IMR-90 (cell line): ENCODE results near the gene MON2. TPM values are rescaled to one million over a fixed set of nuclear protein-coding genes. Genes with fewer than 3 reads are reported as not detected.

ENCODE experiments used
- ATAC-seq: fragments of 200-7000 bp; cut with Tn5 transposase; 2 replicates; pipeline ENCODE4 v1.9.1; 2020; ENCODE audit warnings: low read depth, mild to moderate bottlenecking, moderate library complexity
- BruUV-seq: library from RNA; stranded (reverse); fragments of 400-500 nt; replicated peaks from 2 replicates; lab custom pipeline; 2021; lab: Mats Ljungman, UMichigan
- CTCF ChIA-PET: fragments of 300-600 bp; formaldehyde crosslinking; extraction: SDS; loops from one replicate; lab custom pipeline; 2021; ENCODE audit warnings: antibody characterized with exemption; lab: Yijun Ruan, JAX
- POLR2A ChIA-PET: fragments of 300-600 bp; sonication (Branson Sonifier 250); formaldehyde crosslinking; loops from one replicate; lab custom pipeline; 2022; ENCODE audit warnings: antibody characterized with exemption; ENCODE audit not compliant: unreplicated experiment; lab: Charles Lee
- DNase-seq: peaks from one replicate; pipeline ENCODE4 v3.0.0; 2013
- H2AFZ ChIP-seq: replicated peaks from 2 replicates; pipeline ENCODE3; 2013; ENCODE audit warnings: low read length, mild to moderate bottlenecking; ENCODE audit not compliant: poor library complexity
- H2AK5ac ChIP-seq: 2 replicates; pipeline ENCODE4 v1.6.1; 2013; ENCODE audit warnings: low read depth, low read length, inconsistent platforms
- H2AK9ac ChIP-seq: replicated peaks from 2 replicates; pipeline ENCODE3; 2013; ENCODE audit warnings: mild to moderate bottlenecking, low read depth, low read length, moderate library complexity; ENCODE audit not compliant: poor library complexity
- H2BK120ac ChIP-seq: 2 replicates; pipeline ENCODE4 v1.6.1; 2013; ENCODE audit warnings: low read depth, low read length, inconsistent platforms
- H2BK15ac ChIP-seq: 3 replicates; pipeline ENCODE4 v1.6.1; 2013; ENCODE audit warnings: low read depth, low read length, inconsistent platforms
- H2BK20ac ChIP-seq: 2 replicates; pipeline ENCODE4 v1.6.1; 2013; ENCODE audit warnings: low read depth, mild to moderate bottlenecking, inconsistent platforms, low read length, moderate library complexity
- H2BK5ac ChIP-seq: 2 replicates; pipeline ENCODE4 v1.6.1; 2013; ENCODE audit warnings: mild to moderate bottlenecking, low read depth, low read length, inconsistent platforms; ENCODE audit not compliant: poor library complexity, severe bottlenecking
- H3K14ac ChIP-seq: replicated peaks from 2 replicates; pipeline ENCODE4 v1.6.1; 2013; ENCODE audit warnings: low read depth, low read length, inconsistent platforms
- H3K18ac ChIP-seq: 2 replicates; pipeline ENCODE4 v1.6.1; 2013; ENCODE audit warnings: low read depth, low read length, control low read depth
- H3K23ac ChIP-seq: 2 replicates; pipeline ENCODE4 v1.6.1; 2013; ENCODE audit warnings: low read depth, low read length, inconsistent platforms
- H3K27ac ChIP-seq: 2 replicates; pipeline ENCODE4 v1.5.1; 2013; ENCODE audit warnings: mild to moderate bottlenecking, control low read depth, low read length; ENCODE audit not compliant: insufficient read depth
- H3K27me3 ChIP-seq: 2 replicates; pipeline ENCODE4 v1.6.1; 2013; ENCODE audit warnings: low read length; ENCODE audit not compliant: control insufficient read depth, insufficient read depth
- H3K36me3 ChIP-seq: 2 replicates; pipeline ENCODE4 v1.6.1; 2013; ENCODE audit warnings: low read length, mixed read lengths; ENCODE audit not compliant: control insufficient read depth, insufficient read depth
- H3K4ac ChIP-seq: 2 replicates; pipeline ENCODE4 v1.6.1; 2013; ENCODE audit warnings: low read depth, low read length, inconsistent platforms
- H3K4me1 ChIP-seq: 2 replicates; pipeline ENCODE4 v1.6.1; 2013; ENCODE audit warnings: low read length, mixed read lengths; ENCODE audit not compliant: control insufficient read depth, insufficient read depth
- H3K4me2 ChIP-seq: 2 replicates; pipeline ENCODE4 v1.6.1; 2013; ENCODE audit warnings: low read depth, mild to moderate bottlenecking, control low read depth, low read length, moderate library complexity
- H3K4me3 ChIP-seq: 2 replicates; pipeline ENCODE4 v1.5.1; 2013; ENCODE audit warnings: low read depth, mild to moderate bottlenecking, control low read depth, low read length, moderate library complexity; ENCODE audit not compliant: insufficient read depth
- H3K56ac ChIP-seq: 2 replicates; pipeline ENCODE4 v1.6.1; 2013; ENCODE audit warnings: low read length, inconsistent platforms; ENCODE audit not compliant: insufficient read depth; ENCODE audit errors: extremely low read depth
- H3K79me1 ChIP-seq, 2 experiments: 2 replicates each; pipeline ENCODE4 v1.6.1; 2013; ENCODE audit warnings: low read length in 2 of 2, inconsistent platforms in 1 of 2, low read depth in 1 of 2
- H3K9ac ChIP-seq: 2 replicates; pipeline ENCODE4 v1.6.1; 2013; ENCODE audit warnings: low read depth, low read length, control low read depth
- H3K9me1 ChIP-seq: 2 replicates; pipeline ENCODE4 v1.6.1; 2013; ENCODE audit warnings: low read length, inconsistent platforms; ENCODE audit not compliant: insufficient read depth
- H3K9me3 ChIP-seq: 2 replicates; pipeline ENCODE4 v1.6.1; 2013; ENCODE audit warnings: low read length; ENCODE audit not compliant: control insufficient read depth, insufficient read depth
- H4K20me1 ChIP-seq: 2 replicates; pipeline ENCODE4 v1.6.1; 2013; ENCODE audit warnings: low read length, inconsistent platforms; ENCODE audit not compliant: insufficient read depth
- H4K5ac ChIP-seq: 2 replicates; pipeline ENCODE4 v1.6.1; 2013; ENCODE audit warnings: mild to moderate bottlenecking, low read depth, low read length, control low read depth
- H4K8ac ChIP-seq, 2 experiments: 2 replicates each; pipeline ENCODE4 v1.6.1; 2013; ENCODE audit warnings: low read depth in 2 of 2, low read length in 2 of 2, control low read depth in 1 of 2, inconsistent platforms in 1 of 2
- H4K91ac ChIP-seq: 2 replicates; pipeline ENCODE4 v1.6.1; 2013; ENCODE audit warnings: low read depth, low read length, inconsistent platforms; ENCODE audit not compliant: insufficient read depth
- WGBS, 2 experiments: methylation state at CpG; one replicate each; pipeline versions ENCODE4 v1.1.5 to v1.1.7; 2013; ENCODE audit warnings: missing lambda C conversion rate in 2 of 2; ENCODE audit not compliant: insufficient read length in 1 of 2; ENCODE audit errors: extremely low coverage in 2 of 2; 5-methylcytosine and 5-hydroxymethylcytosine counted together
- dilution Hi-C: fragments of 300-500 bp; cut with HindIII; formaldehyde crosslinking; loops from one replicate; pipeline ENCODE4 v1.14.3; 2018; ENCODE audit warnings: low sequenced_read_pairs; ENCODE audit not compliant: unreplicated experiment
- in situ Hi-C: fragments of 300-500 bp; cut with MboI; formaldehyde crosslinking; loops from 3 replicates; pipeline ENCODE4 v1.14.3; 2019; ENCODE audit warnings: low sequenced_read_pairs, inconsistent platforms, mixed read lengths
- intact Hi-C: fragments of 100-400 bp; cut with micrococcal nuclease; formaldehyde crosslinking; loops from 2 replicates; pipeline ENCODE4 v1.10.0; 2022
- polyA plus RNA-seq, 3 experiments: library from polyadenylated mRNA; depleted of rRNA; stranded (reverse); fragments of >200 nt; gene quantifications; 2 replicates each; pipeline ENCODE4 v1.2.3, GENCODE V29; 2012; ENCODE audit warnings: low replicate concordance in 1 of 3
- total RNA-seq: library from RNA; depleted of rRNA; stranded (reverse); fragments of >200 nt; gene quantifications from 2 replicates; pipeline ENCODE4 v1.2.3, GENCODE V29; 2012
- TF ChIP-seq, protein P1 (sequence below): conservative IDR thresholded peaks from 2 replicates; pipeline ENCODE4 v1.5.1; 2012; ENCODE audit warnings: mild to moderate bottlenecking, low read depth, low read length, improper control_type of control experiment

MON2 gene
- total and polyA plus RNA-seq, 2 of the 4 experiments (the other 2 are of a cell fraction) = 13.2 to 39.3 TPM

- Histone ChIP-seq H2BK120ac (peak overlapping the region; percentile 36; the same call in 1 of the 2 replicates), H3K27ac (peak overlapping the region; percentile 60)
- BruUV-seq = TSS peak; percentile 70
These were observed 135.1 kb downstream of the MON2 start for GRCh38 chr12:62601765-62602164.

More at GRCh38 chr12:62601765-62602164, 135.1 kb downstream of the MON2 start:
- Histone ChIP-seq H3K9ac (peak overlapping the region; percentile 95), H3K4me1 (no peaks in the 10 kb centered on the region; the same call in 1 of the 2 replicates), H2AK5ac (no peak overlapping the region), H3K4ac (peak overlapping the region; percentile 65), H3K27me3 (no peaks in the 10 kb centered on the region), H3K9me3 (no peaks in the 10 kb centered on the region), H3K36me3 (no peaks in the 10 kb centered on the region), H2BK5ac (peak overlapping the region; percentile 98), H3K14ac (peak overlapping the region; percentile 100), H3K23ac (peak overlapping the region; percentile 90), H4K20me1 (peaks cover 9% of the 10 kb centered on the region; the same call in 1 of the 2 replicates), H3K9me1 (no peaks in the 10 kb centered on the region), H4K91ac (peak overlapping the region; percentile 66; the same call in 1 of the 2 replicates), H2AFZ (no peak overlapping the region), H3K56ac (peak overlapping the region; percentile 86), H3K4me3 (no peak overlapping the region; the same call in 1 of the 2 replicates), H2BK20ac (no peak overlapping the region), H3K79me1 (peaks cover 4 to 13% of the 10 kb centered on the region in 2 experiments; a peak in 3 of 4 replicates), H3K4me2 (peak overlapping the region; percentile 71), H3K18ac (0 out of 2 replicates have a peak overlapping the region, but pooled peaks have one; percentile 28), H4K8ac (peak overlapping the region; percentile 97 to 98), H2BK15ac (no peak overlapping the region), H2AK9ac (no peak overlapping the region), H4K5ac (peak overlapping the region; percentile 88)
- ATAC-seq = no peak
- dilution Hi-C loops (no loop called here), in situ Hi-C loops (no loop called here), intact Hi-C loops (loop anchor here (5.0 to 10.0 kb wide), 3 partner anchors 164 to 463 kb away; no protein-coding TSS in a partner anchor)
- WGBS, 2 experiments = no CpG with 5 or more reads among the region's 2 CpGs
- DNase-seq = no peak
- ChIA-PET CTCF (interaction anchor here (0.5 kb wide), 1 partner anchor 203 kb away, joined by 3 read pairs; no protein-coding TSS in a partner anchor), POLR2A (no interaction called here)
- TF ChIP-seq, protein P1, sequence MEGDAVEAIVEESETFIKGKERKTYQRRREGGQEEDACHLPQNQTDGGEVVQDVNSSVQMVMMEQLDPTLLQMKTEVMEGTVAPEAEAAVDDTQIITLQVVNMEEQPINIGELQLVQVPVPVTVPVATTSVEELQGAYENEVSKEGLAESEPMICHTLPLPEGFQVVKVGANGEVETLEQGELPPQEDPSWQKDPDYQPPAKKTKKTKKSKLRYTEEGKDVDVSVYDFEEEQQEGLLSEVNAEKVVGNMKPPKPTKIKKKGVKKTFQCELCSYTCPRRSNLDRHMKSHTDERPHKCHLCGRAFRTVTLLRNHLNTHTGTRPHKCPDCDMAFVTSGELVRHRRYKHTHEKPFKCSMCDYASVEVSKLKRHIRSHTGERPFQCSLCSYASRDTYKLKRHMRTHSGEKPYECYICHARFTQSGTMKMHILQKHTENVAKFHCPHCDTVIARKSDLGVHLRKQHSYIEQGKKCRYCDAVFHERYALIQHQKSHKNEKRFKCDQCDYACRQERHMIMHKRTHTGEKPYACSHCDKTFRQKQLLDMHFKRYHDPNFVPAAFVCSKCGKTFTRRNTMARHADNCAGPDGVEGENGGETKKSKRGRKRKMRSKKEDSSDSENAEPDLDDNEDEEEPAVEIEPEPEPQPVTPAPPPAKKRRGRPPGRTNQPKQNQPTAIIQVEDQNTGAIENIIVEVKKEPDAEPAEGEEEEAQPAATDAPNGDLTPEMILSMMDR = no peak
